ENCODE results near the gene TAPT1. TPM values are rescaled to one million over a fixed set of nuclear protein-coding genes. Genes with fewer than 3 reads are reported as not detected.

The TAPT1 gene
- total RNA-seq, 1 experiment from 2014 or later: 23.7 TPM

GRCh38 chr4:16227462-16227868 lies 1.2 kb upstream of the TAPT1 start:
- Mint-ChIP-seq H3K27ac (ENCODE audit: unreplicated experiment) (peak overlapping the region; percentile 86), H3K4me1 (ENCODE audit: low read depth, unreplicated experiment) (peaks cover 27% of the 10 kb centered on the region), H3K27me3 (ENCODE audit: insufficient read depth, unreplicated experiment) (no peaks in the 10 kb centered on the region), H3K9me3 (ENCODE audit: unreplicated experiment) (no peaks in the 10 kb centered on the region), H3K4me3 (ENCODE audit: unreplicated experiment) (peak overlapping the region; percentile 83), H3K36me3 (ENCODE audit: insufficient read depth, unreplicated experiment) (peaks cover 9% of the 10 kb centered on the region)
- Histone ChIP-seq H3K27me3 (replicated peaks; ENCODE audit: control insufficient read depth, insufficient read depth, low read length) (no peaks in the 10 kb centered on the region), H3K9me3 (no peaks in the 10 kb centered on the region), H3K36me3 (ENCODE audit: control insufficient read depth, insufficient read depth, low read length) (no peaks in the 10 kb centered on the region), H3K4me3 (ENCODE audit: low read depth, low read length) (peak overlapping the region; percentile 86), H3K4me1 (peaks cover 34% of the 10 kb centered on the region)
- BruUV-seq (replicated peaks): no TSS peak
- TF ChIP-seq, protein P1, sequence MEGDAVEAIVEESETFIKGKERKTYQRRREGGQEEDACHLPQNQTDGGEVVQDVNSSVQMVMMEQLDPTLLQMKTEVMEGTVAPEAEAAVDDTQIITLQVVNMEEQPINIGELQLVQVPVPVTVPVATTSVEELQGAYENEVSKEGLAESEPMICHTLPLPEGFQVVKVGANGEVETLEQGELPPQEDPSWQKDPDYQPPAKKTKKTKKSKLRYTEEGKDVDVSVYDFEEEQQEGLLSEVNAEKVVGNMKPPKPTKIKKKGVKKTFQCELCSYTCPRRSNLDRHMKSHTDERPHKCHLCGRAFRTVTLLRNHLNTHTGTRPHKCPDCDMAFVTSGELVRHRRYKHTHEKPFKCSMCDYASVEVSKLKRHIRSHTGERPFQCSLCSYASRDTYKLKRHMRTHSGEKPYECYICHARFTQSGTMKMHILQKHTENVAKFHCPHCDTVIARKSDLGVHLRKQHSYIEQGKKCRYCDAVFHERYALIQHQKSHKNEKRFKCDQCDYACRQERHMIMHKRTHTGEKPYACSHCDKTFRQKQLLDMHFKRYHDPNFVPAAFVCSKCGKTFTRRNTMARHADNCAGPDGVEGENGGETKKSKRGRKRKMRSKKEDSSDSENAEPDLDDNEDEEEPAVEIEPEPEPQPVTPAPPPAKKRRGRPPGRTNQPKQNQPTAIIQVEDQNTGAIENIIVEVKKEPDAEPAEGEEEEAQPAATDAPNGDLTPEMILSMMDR (IDR thresholded peaks at IDR 0.05; ENCODE audit: insufficient read depth in 1 of 2, low read depth in 1 of 2, low read length in 1 of 2, severe bottlenecking in 1 of 2, unreplicated experiment in 1 of 2): no peak
- DNase-seq: peak in 1 of 2 experiments; percentile 20
- ChIA-PET POLR2A (no interaction called here), CTCF (interaction anchor here (1.2 kb wide), 1 partner anchor 8 kb away, joined by 3 read pairs; no protein-coding TSS in a partner anchor)
- intact Hi-C loops (cut with micrococcal nuclease; ENCODE audit: unreplicated experiment): loop anchor here (1.0 kb wide), 1 partner anchor 23 kb away; no protein-coding TSS in a partner anchor

- Histone ChIP-seq H3K27me3 (replicated peaks; ENCODE audit: control insufficient read depth, insufficient read depth, low read length) (no peaks in the 10 kb centered on the region), H3K9me3 (no peaks in the 10 kb centered on the region), H3K4me1 (peaks cover 31% of the 10 kb centered on the region), H3K4me3 (ENCODE audit: low read depth, low read length) (peak overlapping the region; percentile 86), H3K36me3 (ENCODE audit: control insufficient read depth, insufficient read depth, low read length) (no peaks in the 10 kb centered on the region)
- CTCF ChIA-PET: interaction anchor here (1.2 kb wide), 1 partner anchor 9 kb away, joined by 3 read pairs; no protein-coding TSS in a partner anchor
- Mint-ChIP-seq H3K36me3 (ENCODE audit: insufficient read depth, unreplicated experiment) (peaks cover 9% of the 10 kb centered on the region), H3K9me3 (ENCODE audit: unreplicated experiment) (no peaks in the 10 kb centered on the region), H3K27ac (ENCODE audit: unreplicated experiment) (peak overlapping the region; percentile 86), H3K4me3 (ENCODE audit: unreplicated experiment) (peak overlapping the region; percentile 83), H3K4me1 (ENCODE audit: low read depth, unreplicated experiment) (peaks cover 27% of the 10 kb centered on the region), H3K27me3 (ENCODE audit: insufficient read depth, unreplicated experiment) (no peaks in the 10 kb centered on the region)
- BruUV-seq (replicated peaks): no TSS peak
- POLR2A ChIA-PET: interaction anchor here (1.2 kb wide), 1 partner anchor 24 kb away, joined by 5 read pairs; no protein-coding TSS in a partner anchor
- TF ChIP-seq, protein P1 (IDR thresholded peaks at IDR 0.05; ENCODE audit: insufficient read depth in 1 of 2, low read depth in 1 of 2, low read length in 1 of 2, severe bottlenecking in 1 of 2, unreplicated experiment in 1 of 2): no peak
- intact Hi-C loops (cut with micrococcal nuclease; ENCODE audit: unreplicated experiment): loop anchor here (1.0 kb wide), 2 partner anchors 23 to 37 kb away; no protein-coding TSS in a partner anchor
- peak; percentile 46 to 61 for DNase-seq
Measured at GRCh38 chr4:16226816-16227461, 668 bp upstream of the TAPT1 start.

GRCh38 chr4:16225167-16225862 lies 956 bp downstream of the TAPT1 start:
- peak overlapping the region; percentile 86 for H3K4me3 ChIP-seq (ENCODE audit: low read depth, low read length)
- Mint-ChIP-seq H3K4me1 (ENCODE audit: low read depth, unreplicated experiment) (peaks cover 23% of the 10 kb centered on the region), H3K27me3 (ENCODE audit: insufficient read depth, unreplicated experiment) (no peaks in the 10 kb centered on the region), H3K27ac (ENCODE audit: unreplicated experiment) (peak overlapping the region; percentile 50), H3K9me3 (ENCODE audit: unreplicated experiment) (no peaks in the 10 kb centered on the region), H3K4me3 (ENCODE audit: unreplicated experiment) (peak overlapping the region; percentile 83), H3K36me3 (ENCODE audit: insufficient read depth, unreplicated experiment) (peaks cover 9% of the 10 kb centered on the region)
- no peaks in the 10 kb centered on the region for H3K27me3 ChIP-seq (replicated peaks; ENCODE audit: control insufficient read depth, insufficient read depth, low read length)
- intact Hi-C loops (cut with micrococcal nuclease; ENCODE audit: unreplicated experiment): no loop called here
- no peaks in the 10 kb centered on the region for H3K36me3 ChIP-seq (ENCODE audit: control insufficient read depth, insufficient read depth, low read length)
- peaks cover 22% of the 10 kb centered on the region for H3K4me1 ChIP-seq
- TSS peak; percentile 52 for BruUV-seq (replicated peaks)
- ChIA-PET CTCF (interaction anchor here (1.3 kb wide), 1 partner anchor 26 kb away, joined by 3 read pairs; no protein-coding TSS in a partner anchor), POLR2A (no interaction called here)
- no peaks in the 10 kb centered on the region for H3K9me3 ChIP-seq
- no peak for DNase-seq
- TF ChIP-seq, protein P1 (IDR thresholded peaks at IDR 0.05; ENCODE audit: insufficient read depth in 1 of 2, low read depth in 1 of 2, low read length in 1 of 2, severe bottlenecking in 1 of 2, unreplicated experiment in 1 of 2): no peak
